ENCODE measurements around the gene SH3PXD2A. TPM values are rescaled to one million over a fixed set of nuclear protein-coding genes. Genes with fewer than 3 reads are reported as not detected.
"Not testable (repeated sequence)": the region's sequence is repeated elsewhere in the genome, so short reads cannot be mapped to it uniquely, and the experiment has no call there.

SH3PXD2A gene
- total RNA-seq, 1 donor from 2014 or later: 9.6 TPM

DNA sequence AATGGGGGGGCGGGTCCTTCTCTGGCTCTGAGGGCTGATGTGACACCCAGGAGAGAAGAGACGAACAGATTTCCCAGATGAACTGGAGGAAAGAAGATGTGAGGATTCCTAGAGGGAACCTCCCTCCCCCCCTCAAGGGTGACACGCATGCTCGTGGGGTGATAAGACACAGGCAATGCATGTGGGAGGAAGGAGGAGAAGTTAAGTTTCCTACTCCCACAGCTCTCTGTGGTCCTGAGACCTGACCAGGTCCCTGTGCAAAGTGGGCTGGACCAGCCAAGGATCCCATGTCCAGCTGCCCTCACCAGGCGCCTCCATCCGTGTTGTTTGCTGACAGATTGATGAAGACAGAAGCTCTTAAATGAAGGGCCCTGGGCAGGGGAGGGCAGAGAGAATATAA lies 112.6 kb downstream of the SH3PXD2A start:
- H3K27me3 Mint-ChIP-seq (ENCODE audit: insufficient read depth): no peaks in the 10 kb centered on the region
- no peaks in the 10 kb centered on the region for H3K36me3 Mint-ChIP-seq (ENCODE audit: low read depth)
- H3K9me3 Mint-ChIP-seq: no peaks in the 10 kb centered on the region
- no peak for DNase-seq (ENCODE audit: low spot score)
- H3K4me3 Mint-ChIP-seq: no peak overlapping the region
- H3K27ac Mint-ChIP-seq: peak overlapping the region; percentile 26
- peaks cover 45% of the 10 kb centered on the region for H3K4me1 Mint-ChIP-seq (ENCODE audit: low read depth)
- intact Hi-C loops (cut with micrococcal nuclease): no loop called here

- Mint-ChIP-seq H3K9me3 (no peaks in the 10 kb centered on the region), H3K27ac (no peak overlapping the region), H3K4me3 (no peak overlapping the region), H3K36me3 (ENCODE audit: low read depth) (no peaks in the 10 kb centered on the region), H3K27me3 (ENCODE audit: insufficient read depth) (peaks cover 2% of the 10 kb centered on the region), H3K4me1 (ENCODE audit: low read depth) (peaks cover 33% of the 10 kb centered on the region)
- intact Hi-C loops (cut with micrococcal nuclease): no loop called here
- no peak for DNase-seq (ENCODE audit: low spot score)
Measured at GRCh38 chr10:103740611-103741010, 114.8 kb downstream of the SH3PXD2A start.

DNA sequence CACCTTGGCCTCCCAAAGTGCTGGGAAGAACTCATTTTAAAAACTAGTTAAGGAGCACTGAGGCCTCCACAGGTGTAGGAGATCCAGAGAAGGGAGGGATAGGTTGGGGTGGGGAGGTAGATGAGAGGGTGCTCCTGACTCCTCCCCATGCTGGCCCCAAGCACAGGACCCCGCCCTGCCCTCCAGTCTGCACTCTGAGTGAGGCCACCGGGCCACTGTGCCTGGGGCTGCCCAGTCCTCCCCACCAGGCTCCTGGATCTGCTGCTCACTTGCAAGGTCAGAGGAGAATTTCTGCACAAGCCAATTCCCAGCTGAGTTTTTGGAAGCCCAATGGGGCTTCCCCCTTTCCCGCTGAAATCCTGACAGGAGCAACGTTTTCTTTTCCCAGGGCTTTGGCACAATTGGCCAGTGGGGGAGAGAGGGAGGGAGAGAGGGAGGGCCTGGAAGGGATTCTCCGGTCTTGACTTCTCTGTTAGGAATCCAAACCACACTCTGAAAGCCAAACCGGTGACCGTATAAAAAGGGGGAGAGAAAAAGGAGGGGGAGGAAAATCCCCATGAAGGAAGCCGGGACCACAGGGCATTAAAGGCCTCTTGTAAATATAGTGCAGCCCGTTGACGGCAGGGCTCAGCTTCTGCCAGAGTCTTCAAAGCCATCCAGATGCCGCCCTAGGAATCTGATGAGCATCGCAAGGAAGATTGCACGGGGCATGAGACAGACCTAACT lies 116.2 kb downstream of the SH3PXD2A start:
- DNase-seq (ENCODE audit: low spot score): no peak
- Mint-ChIP-seq H3K4me3 (no peak overlapping the region), H3K27ac (no peak overlapping the region), H3K4me1 (ENCODE audit: low read depth) (peaks cover 19% of the 10 kb centered on the region), H3K36me3 (ENCODE audit: low read depth) (no peaks in the 10 kb centered on the region), H3K9me3 (no peaks in the 10 kb centered on the region), H3K27me3 (ENCODE audit: insufficient read depth) (peaks cover 2% of the 10 kb centered on the region)
- intact Hi-C loops (cut with micrococcal nuclease): no loop called here

- no peak for DNase-seq (ENCODE audit: low spot score)
- Mint-ChIP-seq H3K9me3 (no peaks in the 10 kb centered on the region), H3K27ac (no peak overlapping the region), H3K36me3 (ENCODE audit: low read depth) (no peaks in the 10 kb centered on the region), H3K27me3 (ENCODE audit: insufficient read depth) (peaks cover 2% of the 10 kb centered on the region), H3K4me3 (no peak overlapping the region), H3K4me1 (ENCODE audit: low read depth) (peaks cover 16% of the 10 kb centered on the region)
- intact Hi-C loops (cut with micrococcal nuclease): no loop called here
Measured at GRCh38 chr10:103737735-103738367, 117.5 kb downstream of the SH3PXD2A start.

GRCh38 chr10:103736763-103737162 lies 118.6 kb downstream of the SH3PXD2A start:
- H3K27ac Mint-ChIP-seq: no peak overlapping the region
- H3K4me1 Mint-ChIP-seq (ENCODE audit: low read depth): peaks cover 11% of the 10 kb centered on the region
- no peaks in the 10 kb centered on the region for H3K36me3 Mint-ChIP-seq (ENCODE audit: low read depth)
- intact Hi-C loops (cut with micrococcal nuclease): no loop called here
- peaks cover 2% of the 10 kb centered on the region for H3K27me3 Mint-ChIP-seq (ENCODE audit: insufficient read depth)
- DNase-seq (ENCODE audit: low spot score): no peak
- no peaks in the 10 kb centered on the region for H3K9me3 Mint-ChIP-seq
- no peak overlapping the region for H3K4me3 Mint-ChIP-seq

- H3K4me3 Mint-ChIP-seq: no peak overlapping the region
- no peaks in the 10 kb centered on the region for H3K9me3 Mint-ChIP-seq
- intact Hi-C loops (cut with micrococcal nuclease): no loop called here
- H3K27me3 Mint-ChIP-seq (ENCODE audit: insufficient read depth): peaks cover 2% of the 10 kb centered on the region
- DNase-seq (ENCODE audit: low spot score): no peak
- H3K4me1 Mint-ChIP-seq (ENCODE audit: low read depth): peaks cover 16% of the 10 kb centered on the region
- no peak overlapping the region for H3K27ac Mint-ChIP-seq
- no peaks in the 10 kb centered on the region for H3K36me3 Mint-ChIP-seq (ENCODE audit: low read depth)
Measured at GRCh38 chr10:103736044-103736443, 119.3 kb downstream of the SH3PXD2A start.

DNA sequence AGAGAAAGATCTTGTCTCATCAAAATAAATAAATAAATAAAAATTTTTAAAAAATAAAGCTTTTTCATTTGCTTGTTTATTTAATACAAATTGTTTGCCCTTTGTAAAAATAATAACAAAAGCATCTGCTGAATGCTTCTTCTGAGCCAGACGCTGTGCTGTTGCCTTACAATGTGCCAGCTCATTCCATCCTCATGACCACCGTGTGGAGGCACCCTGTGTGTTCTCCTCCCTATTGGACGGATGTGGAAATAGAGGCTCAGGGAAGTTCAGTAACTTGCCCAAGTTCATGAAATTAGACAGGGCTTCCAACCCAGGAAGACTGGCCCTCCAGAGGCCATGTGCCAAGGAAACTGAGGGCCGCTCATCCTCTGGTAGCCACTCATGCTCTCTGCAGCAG lies 120.6 kb downstream of the SH3PXD2A start:
- no peak for DNase-seq (ENCODE audit: low spot score)
- H3K4me3 Mint-ChIP-seq: no peak overlapping the region
- intact Hi-C loops (cut with micrococcal nuclease): no loop called here
- H3K36me3 Mint-ChIP-seq (ENCODE audit: low read depth): no peaks in the 10 kb centered on the region
- peaks cover 5% of the 10 kb centered on the region for H3K27me3 Mint-ChIP-seq (ENCODE audit: insufficient read depth)
- H3K27ac Mint-ChIP-seq: no peak overlapping the region
- no peaks in the 10 kb centered on the region for H3K9me3 Mint-ChIP-seq
- H3K4me1 Mint-ChIP-seq (ENCODE audit: low read depth): peaks cover 16% of the 10 kb centered on the region

DNA sequence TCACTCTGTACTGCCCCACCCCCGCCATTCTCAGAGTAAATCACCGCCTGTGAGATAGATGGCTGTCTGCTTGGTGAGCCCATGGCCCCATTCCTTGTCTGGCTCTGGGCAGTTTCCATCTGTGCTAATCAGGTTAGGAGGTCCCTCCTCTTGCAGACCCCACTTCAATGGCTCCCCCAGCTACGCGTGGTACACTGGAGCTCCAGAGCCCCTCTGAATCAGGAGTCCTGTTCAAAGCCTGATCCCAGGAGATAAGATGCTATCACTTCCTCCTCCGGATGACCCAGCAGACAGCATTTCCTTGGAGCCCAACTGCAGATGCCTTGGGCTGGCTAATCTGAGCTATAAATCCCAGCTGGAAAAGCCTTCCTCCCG lies 122.3 kb downstream of the SH3PXD2A start:
- Mint-ChIP-seq H3K4me1 (ENCODE audit: low read depth) (peaks cover 16% of the 10 kb centered on the region), H3K9me3 (no peaks in the 10 kb centered on the region), H3K27ac (no peak overlapping the region), H3K4me3 (no peak overlapping the region), H3K27me3 (ENCODE audit: insufficient read depth) (peaks cover 5% of the 10 kb centered on the region), H3K36me3 (ENCODE audit: low read depth) (no peaks in the 10 kb centered on the region)
- DNase-seq (ENCODE audit: low spot score): no peak
- intact Hi-C loops (cut with micrococcal nuclease): no loop called here

GRCh38 chr10:103732339-103733044 lies 122.9 kb downstream of the SH3PXD2A start:
- Mint-ChIP-seq H3K4me1 (ENCODE audit: low read depth) (peaks cover 16% of the 10 kb centered on the region), H3K27ac (no peak overlapping the region), H3K9me3 (no peaks in the 10 kb centered on the region), H3K4me3 (no peak overlapping the region), H3K36me3 (ENCODE audit: low read depth) (no peaks in the 10 kb centered on the region), H3K27me3 (ENCODE audit: insufficient read depth) (peaks cover 5% of the 10 kb centered on the region)
- intact Hi-C loops (cut with micrococcal nuclease): no loop called here
- DNase-seq (ENCODE audit: low spot score): no peak

- no peak for DNase-seq (ENCODE audit: low spot score)
- Mint-ChIP-seq H3K27me3 (ENCODE audit: insufficient read depth) (peaks cover 3% of the 10 kb centered on the region), H3K27ac (no peak overlapping the region), H3K9me3 (no peaks in the 10 kb centered on the region), H3K4me1 (ENCODE audit: low read depth) (peaks cover 11% of the 10 kb centered on the region), H3K36me3 (ENCODE audit: low read depth) (no peaks in the 10 kb centered on the region), H3K4me3 (no peak overlapping the region)
- intact Hi-C loops (cut with micrococcal nuclease): no loop called here
Measured at GRCh38 chr10:103731609-103732270, 123.6 kb downstream of the SH3PXD2A start.

- intact Hi-C loops (cut with micrococcal nuclease); H3K4me1 Mint-ChIP-seq (ENCODE audit: low read depth); DNase-seq (ENCODE audit: low spot score); H3K4me3 Mint-ChIP-seq; H3K9me3 Mint-ChIP-seq; H3K27ac Mint-ChIP-seq; H3K36me3 Mint-ChIP-seq (ENCODE audit: low read depth); H3K27me3 Mint-ChIP-seq (ENCODE audit: insufficient read depth): not testable (repeated sequence)
Measured at GRCh38 chr10:103731026-103731425, 124.3 kb downstream of the SH3PXD2A start.

- no peak overlapping the region for H3K4me3 Mint-ChIP-seq
- H3K27ac Mint-ChIP-seq: no peak overlapping the region
- intact Hi-C loops (cut with micrococcal nuclease): no loop called here
- H3K36me3 Mint-ChIP-seq (ENCODE audit: low read depth): no peaks in the 10 kb centered on the region
- DNase-seq (ENCODE audit: low spot score): no peak
- peaks cover 6% of the 10 kb centered on the region for H3K27me3 Mint-ChIP-seq (ENCODE audit: insufficient read depth)
- H3K9me3 Mint-ChIP-seq: no peaks in the 10 kb centered on the region
- peaks cover 9% of the 10 kb centered on the region for H3K4me1 Mint-ChIP-seq (ENCODE audit: low read depth)
Measured at GRCh38 chr10:103729851-103730250, 125.5 kb downstream of the SH3PXD2A start.
